Osteoblast (primary cell): ENCODE data around the gene KCNK1. TPM values are rescaled to one million over a fixed set of nuclear protein-coding genes. Genes with fewer than 3 reads are reported as not detected.

Source experiments
- DNase-seq: peaks from one replicate; pipeline ENCODE4 v3.0.0; 2011; ENCODE audit warnings: low spot score, mixed read lengths; ENCODE audit not compliant: insufficient read length; ENCODE audit errors: missing footprints
- H2AFZ ChIP-seq: 2 replicates; pipeline ENCODE4 v1.6.0; 2011; ENCODE audit warnings: mild to moderate bottlenecking, low read length
- H3K27ac ChIP-seq: 2 replicates; pipeline ENCODE4 v1.5.1; 2011; ENCODE audit warnings: mild to moderate bottlenecking, low read depth, low read length, moderate library complexity
- H3K27me3 ChIP-seq: 2 replicates; pipeline ENCODE4 v1.6.0; 2012; ENCODE audit warnings: mild to moderate bottlenecking, control low read depth, inconsistent platforms, low read length, moderate library complexity; ENCODE audit not compliant: insufficient read depth
- H3K36me3 ChIP-seq: 2 replicates; pipeline ENCODE4 v1.5.1; 2011; ENCODE audit warnings: mild to moderate bottlenecking, low read length, control low read depth, moderate library complexity; ENCODE audit not compliant: insufficient read depth
- H3K4me1 ChIP-seq: 2 replicates; pipeline ENCODE4 v1.5.1; 2011; ENCODE audit warnings: mild to moderate bottlenecking, low read length, control low read depth, moderate library complexity; ENCODE audit not compliant: insufficient read depth
- H3K4me2 ChIP-seq: 2 replicates; pipeline ENCODE4 v1.6.0; 2011; ENCODE audit warnings: mild to moderate bottlenecking, low read length; ENCODE audit not compliant: insufficient read depth
- H3K4me3 ChIP-seq: fragments of 200-600 bp; sonication (generic); 3 replicates; pipeline ENCODE4 v1.5.1; 2012; ENCODE audit warnings: mild to moderate bottlenecking, low read length, inconsistent platforms; ENCODE audit not compliant: insufficient read depth
- H3K79me2 ChIP-seq: 2 replicates; pipeline ENCODE4 v1.6.0; 2012; ENCODE audit warnings: mild to moderate bottlenecking, low read length, control low read depth, inconsistent platforms; ENCODE audit not compliant: insufficient read depth
- H3K9me3 ChIP-seq: 2 replicates; pipeline ENCODE4 v1.5.1; 2011; ENCODE audit warnings: low read depth, low read length, control low read depth
- H4K20me1 ChIP-seq: 2 replicates; pipeline ENCODE4 v1.6.0; 2012; ENCODE audit warnings: mild to moderate bottlenecking, low read length, control low read depth; ENCODE audit not compliant: insufficient read depth
- total RNA-seq: library from RNA; depleted of rRNA; stranded (reverse); fragments of >200 nt; gene quantifications from 2 replicates; pipeline ENCODE4 v1.2.3, GENCODE V29; 2012
- TF ChIP-seq, protein P1 (sequence below): IDR thresholded peaks from 2 replicates; pipeline ENCODE4 v1.5.1; 2011; ENCODE audit warnings: mild to moderate bottlenecking, low read depth, low read length, moderate library complexity; ENCODE audit errors: extremely low read depth

The KCNK1 gene
- 3.6 and 4.7 TPM in 2 replicates for total RNA-seq

DNA sequence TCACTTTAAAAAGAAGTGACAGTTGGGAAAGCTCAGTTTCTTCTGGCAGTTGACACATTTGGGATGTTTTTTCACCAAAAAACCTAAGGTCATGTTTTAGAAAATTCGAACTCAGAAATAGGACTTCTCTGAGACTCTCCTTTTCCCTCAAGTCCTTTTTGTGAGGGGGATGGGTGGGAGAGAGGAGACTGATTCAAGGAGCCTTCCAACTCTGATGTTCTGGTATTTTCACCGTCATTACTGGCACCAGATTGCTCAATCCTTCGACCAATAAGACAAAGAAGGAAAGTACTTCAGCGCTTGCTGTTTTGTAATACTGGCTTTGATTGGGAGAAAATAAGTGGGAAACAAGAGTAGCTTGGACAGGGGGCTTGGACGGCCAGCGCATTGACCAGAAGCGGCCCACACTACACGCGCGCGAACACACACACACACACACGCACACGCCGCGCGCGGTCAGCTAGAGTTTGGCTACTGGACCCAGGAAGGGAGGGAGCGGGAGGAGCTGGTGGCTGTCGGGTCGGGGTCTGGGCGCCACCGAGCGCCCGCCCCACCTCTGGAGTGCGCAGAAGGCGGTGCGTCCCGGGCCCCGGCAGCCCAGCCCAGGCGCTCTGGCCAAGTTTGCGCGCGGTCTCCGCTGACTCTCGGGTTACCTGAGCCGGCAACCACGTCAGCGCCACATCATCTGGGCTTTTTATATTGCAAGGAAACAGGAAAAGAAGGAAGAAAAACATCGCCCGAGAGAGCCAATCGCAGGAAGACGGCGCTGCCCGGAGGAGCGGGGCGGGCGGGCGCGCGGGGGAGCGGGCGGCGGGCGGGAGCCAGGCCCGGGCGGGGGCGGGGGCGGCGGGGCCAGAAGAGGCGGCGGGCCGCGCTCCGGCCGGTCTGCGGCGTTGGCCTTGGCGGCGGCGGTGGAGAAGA, at the start of gene KCNK1:
KCNK1 (plus strand) TSS at position 855 of the 921 bp plus-strand sequence; CDS start at position 921, 66 bp downstream.
- Histone ChIP-seq H3K79me2 (no peaks in the 10 kb centered on the region), H3K36me3 (no peaks in the 10 kb centered on the region), H3K27ac (peak within 1 kb of the TSS; percentile 68), H3K4me3 (peak within 1 kb of the TSS; percentile 80), H4K20me1 (peaks cover 5% of the 10 kb centered on the region), H3K27me3 (peaks cover 3% of the 10 kb centered on the region), H3K4me2 (peak within 1 kb of the TSS; percentile 84), H3K9me3 (no peaks in the 10 kb centered on the region), H2AFZ (peak within 1 kb of the TSS; percentile 95), H3K4me1 (peaks cover 9% of the 10 kb centered on the region)
- TF ChIP-seq, protein P1, sequence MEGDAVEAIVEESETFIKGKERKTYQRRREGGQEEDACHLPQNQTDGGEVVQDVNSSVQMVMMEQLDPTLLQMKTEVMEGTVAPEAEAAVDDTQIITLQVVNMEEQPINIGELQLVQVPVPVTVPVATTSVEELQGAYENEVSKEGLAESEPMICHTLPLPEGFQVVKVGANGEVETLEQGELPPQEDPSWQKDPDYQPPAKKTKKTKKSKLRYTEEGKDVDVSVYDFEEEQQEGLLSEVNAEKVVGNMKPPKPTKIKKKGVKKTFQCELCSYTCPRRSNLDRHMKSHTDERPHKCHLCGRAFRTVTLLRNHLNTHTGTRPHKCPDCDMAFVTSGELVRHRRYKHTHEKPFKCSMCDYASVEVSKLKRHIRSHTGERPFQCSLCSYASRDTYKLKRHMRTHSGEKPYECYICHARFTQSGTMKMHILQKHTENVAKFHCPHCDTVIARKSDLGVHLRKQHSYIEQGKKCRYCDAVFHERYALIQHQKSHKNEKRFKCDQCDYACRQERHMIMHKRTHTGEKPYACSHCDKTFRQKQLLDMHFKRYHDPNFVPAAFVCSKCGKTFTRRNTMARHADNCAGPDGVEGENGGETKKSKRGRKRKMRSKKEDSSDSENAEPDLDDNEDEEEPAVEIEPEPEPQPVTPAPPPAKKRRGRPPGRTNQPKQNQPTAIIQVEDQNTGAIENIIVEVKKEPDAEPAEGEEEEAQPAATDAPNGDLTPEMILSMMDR: no peak
- DNase-seq: peak; percentile 93

DNA sequence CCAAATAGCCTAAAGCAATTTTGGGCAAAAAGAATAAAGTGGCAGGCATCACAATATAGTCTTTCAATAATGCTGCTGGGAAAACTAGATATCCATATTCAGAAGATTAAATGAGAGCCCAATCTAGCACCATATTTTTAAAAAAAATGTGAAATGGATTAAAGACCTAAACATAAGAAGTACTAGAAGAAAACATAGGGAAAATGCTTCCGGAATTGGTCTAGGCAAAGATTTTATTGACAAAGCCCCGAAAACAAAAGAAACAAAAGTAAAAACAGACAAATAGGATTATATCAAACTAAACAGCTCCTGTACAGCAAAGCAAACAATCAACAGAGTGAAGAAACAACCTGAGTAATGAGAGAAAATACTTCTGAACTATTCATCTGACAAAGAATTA, 48.6 kb upstream of the KCNK1 start:
- Histone ChIP-seq H3K27me3 (no peaks in the 10 kb centered on the region), H3K27ac (no peak overlapping the region), H3K4me2 (no peak overlapping the region), H3K4me1 (no peaks in the 10 kb centered on the region), H3K79me2 (no peaks in the 10 kb centered on the region), H2AFZ (no peak overlapping the region), H3K4me3 (no peak overlapping the region), H4K20me1 (no peaks in the 10 kb centered on the region), H3K9me3 (peaks cover 4% of the 10 kb centered on the region), H3K36me3 (no peaks in the 10 kb centered on the region)
- TF ChIP-seq, protein P1: no peak
- DNase-seq: no peak

DNA sequence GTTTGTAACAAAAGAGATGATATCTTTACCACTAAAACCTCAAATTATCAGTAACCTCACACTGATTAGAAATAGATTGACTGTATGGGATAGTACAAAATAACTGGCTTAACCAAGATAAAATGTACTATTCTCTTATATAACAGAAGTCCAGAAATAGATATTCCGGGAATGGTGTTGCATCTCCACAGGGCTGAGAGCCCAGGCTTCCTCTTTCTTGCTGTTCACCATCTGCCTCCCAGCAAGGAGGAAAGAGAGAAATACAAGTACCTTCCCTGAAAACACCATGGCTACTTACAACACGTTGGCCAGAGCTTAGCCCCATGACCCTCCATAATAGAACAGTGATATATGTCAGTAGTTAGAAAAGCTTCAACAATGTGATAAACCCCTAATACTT, 47.0 kb upstream of the KCNK1 start:
- no peaks in the 10 kb centered on the region for H3K27me3 ChIP-seq
- no peak overlapping the region for H3K27ac ChIP-seq
- no peaks in the 10 kb centered on the region for H4K20me1 ChIP-seq
- H3K79me2 ChIP-seq: no peaks in the 10 kb centered on the region
- no peaks in the 10 kb centered on the region for H3K36me3 ChIP-seq
- no peak overlapping the region for H3K4me3 ChIP-seq
- no peak overlapping the region for H2AFZ ChIP-seq
- TF ChIP-seq, protein P1: no peak
- H3K4me2 ChIP-seq: no peak overlapping the region
- H3K4me1 ChIP-seq: no peaks in the 10 kb centered on the region
- H3K9me3 ChIP-seq: no peaks in the 10 kb centered on the region
- no peak for DNase-seq

DNA sequence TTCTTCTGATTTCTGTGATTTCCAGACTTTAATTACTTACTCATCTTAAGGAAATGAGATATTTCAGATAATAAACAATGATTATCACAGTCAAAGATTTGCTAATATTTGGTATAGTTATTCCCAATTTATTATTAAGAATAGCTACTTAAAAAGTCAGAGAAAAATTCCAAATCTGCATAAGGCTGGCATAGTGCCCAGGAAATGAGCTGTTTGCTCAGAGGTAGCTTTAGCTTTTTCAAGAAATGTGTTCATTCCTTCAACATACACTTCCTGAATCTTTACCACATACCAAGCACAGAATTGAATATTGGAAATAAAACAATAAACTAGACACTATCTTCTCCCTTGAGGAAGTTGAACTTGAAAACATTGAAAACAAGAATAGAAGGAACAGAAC, 44.3 kb upstream of the KCNK1 start:
- H3K36me3 ChIP-seq: no peaks in the 10 kb centered on the region
- H3K79me2 ChIP-seq: no peaks in the 10 kb centered on the region
- no peak for DNase-seq
- H3K27me3 ChIP-seq: no peaks in the 10 kb centered on the region
- no peaks in the 10 kb centered on the region for H3K4me1 ChIP-seq
- H3K4me3 ChIP-seq: no peak overlapping the region
- H3K9me3 ChIP-seq: no peaks in the 10 kb centered on the region
- no peaks in the 10 kb centered on the region for H4K20me1 ChIP-seq
- no peak overlapping the region for H3K27ac ChIP-seq
- TF ChIP-seq, protein P1: no peak
- H2AFZ ChIP-seq: no peak overlapping the region
- H3K4me2 ChIP-seq: no peak overlapping the region
